Fibroblast of lung (primary cell): ENCODE measurements around the gene HTRA3. TPM values are rescaled to one million over a fixed set of nuclear protein-coding genes. Genes with fewer than 3 reads are reported as not detected.

Experiments used
- DNase-seq, 2 donors: peaks; one replicate each; pipeline versions ENCODE4 v3.0.0 to v3.0.0-alpha.2; 2010; ENCODE audit warnings: low read depth in 2 of 2
- H2AFZ ChIP-seq: 2 replicates; pipeline ENCODE4 v1.5.1; 2012; ENCODE audit warnings: low read length, control low read depth, inconsistent platforms
- H3K27ac ChIP-seq: 2 replicates; pipeline ENCODE4 v1.5.1; 2011; ENCODE audit warnings: low read length, control low read depth; ENCODE audit not compliant: insufficient read depth
- H3K27me3 ChIP-seq: 2 replicates; pipeline ENCODE4 v1.5.1; 2011; ENCODE audit warnings: mild to moderate bottlenecking, low read length; ENCODE audit not compliant: control insufficient read depth, insufficient read depth
- H3K36me3 ChIP-seq: 2 replicates; pipeline ENCODE4 v1.5.1; 2011; ENCODE audit warnings: low read length; ENCODE audit not compliant: control insufficient read depth, insufficient read depth
- H3K4me1 ChIP-seq: 2 replicates; pipeline ENCODE4 v1.5.1; 2011; ENCODE audit warnings: low read length; ENCODE audit not compliant: control insufficient read depth, insufficient read depth; ENCODE audit errors: extremely low read depth
- H3K4me2 ChIP-seq: 2 replicates; pipeline ENCODE4 v1.5.1; 2011; ENCODE audit warnings: low read length, control low read depth; ENCODE audit not compliant: insufficient read depth; ENCODE audit errors: extremely low read depth
- H3K4me3 ChIP-seq, 4 experiments: fragments of 200-600 bp in 1 of 4; sonication (generic) in 1 of 4; replicated peaks in 1 of 4; 2 replicates each; pipeline ENCODE4 v1.5.1; 2011 to 2016; ENCODE audit warnings: low read length in 4 of 4, low read depth in 3 of 4, mild to moderate bottlenecking in 3 of 4, control low read depth in 2 of 4, inconsistent platforms in 1 of 4, mixed read lengths in 1 of 4; ENCODE audit not compliant: insufficient read depth in 1 of 4; ENCODE audit errors: control extremely low read depth in 1 of 4
- H3K79me2 ChIP-seq: 2 replicates; pipeline ENCODE4 v1.5.1; 2012; ENCODE audit warnings: mild to moderate bottlenecking, low read length, inconsistent platforms; ENCODE audit not compliant: control insufficient read depth, insufficient read depth
- H3K9ac ChIP-seq: 2 replicates; pipeline ENCODE4 v1.5.1; 2011; ENCODE audit warnings: mild to moderate bottlenecking, low read length, control low read depth; ENCODE audit not compliant: insufficient read depth
- H3K9me3 ChIP-seq: 2 replicates; pipeline ENCODE4 v1.5.1; 2012; ENCODE audit warnings: low read depth, low read length; ENCODE audit not compliant: control insufficient read depth, insufficient read depth
- H4K20me1 ChIP-seq: 2 replicates; pipeline ENCODE4 v1.5.1; 2011; ENCODE audit warnings: low read length; ENCODE audit not compliant: control insufficient read depth, insufficient read depth; ENCODE audit errors: extremely low read depth
- CTCF ChIP-seq, 2 donors: IDR thresholded peaks in 1 of 2; conservative IDR thresholded peaks in 1 of 2; 1 replicate in 1 of 2; 2 replicates in 1 of 2; pipeline ENCODE4 v1.5.1; 2011 to 2012; ENCODE audit warnings: low read length in 2 of 2, control low read depth in 1 of 2, inconsistent platforms in 1 of 2, low read depth in 1 of 2, mild to moderate bottlenecking in 1 of 2
- EZH2 ChIP-seq: IDR thresholded peaks from 2 replicates; pipeline ENCODE4 v1.5.1; 2012; ENCODE audit warnings: low read length, control low read depth, mild to moderate bottlenecking; ENCODE audit errors: missing control alignments
- polyA plus RNA-seq, 2 donors: library from polyadenylated mRNA; depleted of rRNA in 1 of 2; stranded (reverse) in 1 of 2; unstranded in 1 of 2; fragments of >200 nt; gene quantifications; 2 replicates each; pipeline ENCODE4 v1.2.1, GENCODE V29; 2011 to 2012; ENCODE audit warnings: missing spikeins in 1 of 2
- total RNA-seq: library from RNA; depleted of rRNA; stranded (reverse); fragments of >200 nt; gene quantifications from 2 replicates; pipeline ENCODE4 v1.2.1, GENCODE V29; 2014

The HTRA3 gene
- total and polyA plus RNA-seq, 2 donors (not counting 1 experiment from before 2014, with no cell fraction given): 2.8 to 3.5 TPM

- Histone ChIP-seq H3K4me1 (peaks cover 23% of the 10 kb centered on the region), H4K20me1 (no peaks in the 10 kb centered on the region), H3K36me3 (no peaks in the 10 kb centered on the region), H3K9me3 (no peaks in the 10 kb centered on the region), H3K9ac (no peak overlapping the region), H3K4me2 (no peak overlapping the region), H3K27ac (no peak overlapping the region), H3K79me2 (no peaks in the 10 kb centered on the region), H3K27me3 (no peaks in the 10 kb centered on the region), H2AFZ (no peak overlapping the region), H3K4me3 (no peak overlapping the region)
- no peak for TF ChIP-seq CTCF (conservative IDR thresholded peaks at IDR 0.05 in 1 of 2, IDR thresholded peaks at IDR 0.05 in 1 of 2; ENCODE audit: low read depth in 1 of 2, low read length in 2 of 2)
- TF ChIP-seq EZH2: no peak
- no peak for DNase-seq
These were observed 10.8 kb downstream of the HTRA3 start for GRCh38 chr4:8280158-8280875.

- H3K36me3 ChIP-seq: no peaks in the 10 kb centered on the region
- H3K9ac ChIP-seq: no peak overlapping the region
- peaks cover 22% of the 10 kb centered on the region for H3K4me1 ChIP-seq
- H3K79me2 ChIP-seq: no peaks in the 10 kb centered on the region
- H2AFZ ChIP-seq: no peak overlapping the region
- no peaks in the 10 kb centered on the region for H4K20me1 ChIP-seq
- H3K9me3 ChIP-seq: no peaks in the 10 kb centered on the region
- H3K27ac ChIP-seq: no peak overlapping the region
- DNase-seq: no peak
- H3K4me2 ChIP-seq: no peak overlapping the region
- no peaks in the 10 kb centered on the region for H3K27me3 ChIP-seq
- TF ChIP-seq CTCF (conservative IDR thresholded peaks at IDR 0.05 in 1 of 2, IDR thresholded peaks at IDR 0.05 in 1 of 2; ENCODE audit: low read depth in 1 of 2, low read length in 2 of 2): no peak
- TF ChIP-seq EZH2: no peak
- no peak overlapping the region for H3K4me3 ChIP-seq
These were observed 11.4 kb downstream of the HTRA3 start for GRCh38 chr4:8280876-8281440.

- Histone ChIP-seq H3K4me1 (peaks cover 18% of the 10 kb centered on the region), H3K36me3 (no peaks in the 10 kb centered on the region), H3K9ac (no peak overlapping the region), H2AFZ (no peak overlapping the region), H3K4me2 (no peak overlapping the region), H4K20me1 (no peaks in the 10 kb centered on the region), H3K27me3 (no peaks in the 10 kb centered on the region), H3K9me3 (no peaks in the 10 kb centered on the region), H3K4me3 (no peak overlapping the region), H3K79me2 (no peaks in the 10 kb centered on the region), H3K27ac (no peak overlapping the region)
- peak; percentile 87 to 96 for DNase-seq
- TF ChIP-seq EZH2: no peak
- TF ChIP-seq CTCF (conservative IDR thresholded peaks at IDR 0.05 in 1 of 2, IDR thresholded peaks at IDR 0.05 in 1 of 2; ENCODE audit: low read depth in 1 of 2, low read length in 2 of 2): no peak
These were observed 12.1 kb downstream of the HTRA3 start for GRCh38 chr4:8281519-8282133.
